HG03342 (cell line): ENCODE data around the gene PWP2.
A peak's percentile ranks its signal among the peaks of the same experiment; 100 is the strongest.

Experiments
- ATAC-seq: cut with Tn5 transposase; IDR thresholded peaks from one replicate; pipeline ENCODE4 v1.9.1; 2021; ENCODE audit warnings: mild to moderate bottlenecking, moderate library complexity; ENCODE audit not compliant: unreplicated experiment

PWP2 gene

DNA sequence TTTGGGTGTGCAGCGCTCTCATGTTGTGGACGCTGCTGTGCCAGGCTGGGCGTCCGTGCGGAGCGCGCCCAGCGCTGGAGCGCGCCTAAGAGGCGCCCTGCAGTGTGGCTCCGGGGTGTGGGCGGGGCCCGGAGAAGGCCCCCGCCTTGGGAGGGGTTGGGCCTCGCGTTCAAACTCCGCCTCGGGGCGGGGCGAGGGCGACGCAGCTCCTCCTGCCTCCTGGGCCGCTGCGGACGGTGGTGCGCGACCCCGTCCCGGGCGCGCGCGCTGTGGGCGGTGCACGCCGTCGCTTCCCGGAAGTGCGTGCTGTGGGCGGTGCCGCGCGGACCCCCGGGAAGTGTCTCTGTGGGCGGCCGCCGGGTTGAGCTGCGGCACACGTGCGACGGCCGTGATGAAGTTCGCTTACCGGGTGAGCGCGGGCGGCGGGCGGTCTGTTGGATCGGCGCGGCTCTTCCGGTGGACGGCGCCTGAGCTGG is at the start of gene PWP2:
TSS of gene PWP2 (plus strand) at position 374 of the 476 bp plus-strand sequence. CDS start at position 392, 18 bp downstream.
- ATAC-seq, result peak; percentile 88

DNA sequence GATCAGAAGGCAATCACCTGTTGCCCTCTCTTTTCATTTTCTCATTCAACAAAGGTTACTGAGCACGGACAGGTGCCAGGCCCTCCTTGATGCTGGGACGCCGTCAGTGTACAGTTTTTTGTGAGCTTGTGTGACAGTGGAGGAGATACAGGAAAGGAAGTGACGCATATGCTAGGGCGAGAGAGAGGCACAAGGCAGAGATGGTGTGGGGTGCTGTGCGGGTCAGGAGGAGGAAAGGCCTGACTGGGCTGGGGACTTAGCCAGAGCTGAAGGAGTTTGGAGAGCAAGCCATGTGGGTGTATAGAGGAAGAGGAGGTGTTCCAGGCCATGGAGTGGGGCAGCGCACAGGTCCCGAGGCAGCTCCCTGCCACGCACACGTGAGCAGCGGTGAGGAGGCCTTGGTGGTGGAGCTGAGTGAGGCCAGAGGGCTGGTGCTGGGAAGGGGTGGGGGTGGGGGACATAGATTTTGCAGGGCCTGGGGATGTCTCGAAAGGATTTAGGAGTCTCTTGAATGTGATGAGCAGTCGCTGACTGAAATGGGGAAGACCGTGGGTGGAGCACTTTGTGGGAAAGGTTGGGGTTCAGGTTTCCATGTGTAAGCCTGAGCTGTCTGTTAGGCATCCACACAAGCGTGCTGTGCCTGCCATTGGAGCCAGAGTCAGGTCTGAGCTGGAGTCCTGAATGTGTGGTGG is 49.1 kb upstream of the PWP2 start:
- ATAC-seq, result no peak

DNA sequence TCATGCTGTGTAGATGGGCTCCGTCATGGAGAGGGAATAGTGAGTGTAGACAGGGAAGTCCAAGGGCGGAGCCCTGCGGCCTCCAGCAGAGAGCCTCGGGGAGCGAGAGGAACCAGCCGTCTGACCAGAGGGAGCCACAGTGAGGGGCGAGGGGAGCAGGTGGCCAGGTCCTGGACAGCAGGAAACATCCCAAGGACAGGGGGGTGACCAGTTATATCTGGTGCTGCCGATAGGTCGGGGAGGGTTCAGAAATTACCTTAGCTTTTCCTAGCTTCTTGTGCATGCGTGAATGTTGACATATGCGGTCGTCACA is 48.6 kb upstream of the PWP2 start:
- ATAC-seq, result no peak

DNA sequence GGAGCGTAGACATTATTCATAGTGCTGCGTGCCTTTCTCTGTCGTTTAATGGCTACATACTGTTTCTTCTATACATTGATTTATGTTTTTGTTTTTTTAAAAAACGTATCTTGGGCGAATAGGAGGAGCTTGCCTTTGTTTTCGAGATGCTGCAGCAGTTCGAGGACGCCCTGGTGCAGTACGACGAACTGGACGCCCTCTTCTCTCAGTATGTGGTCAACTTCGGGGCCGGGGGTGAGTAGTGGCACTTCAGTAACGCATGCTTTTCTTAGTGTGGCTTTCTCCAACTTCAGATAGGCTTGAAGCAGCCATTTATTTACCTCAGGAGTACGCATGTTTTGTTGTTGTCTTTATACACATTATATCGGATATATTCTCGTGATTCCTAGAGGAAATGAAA is 48.2 kb upstream of the PWP2 start:
- no peak for ATAC-seq

DNA sequence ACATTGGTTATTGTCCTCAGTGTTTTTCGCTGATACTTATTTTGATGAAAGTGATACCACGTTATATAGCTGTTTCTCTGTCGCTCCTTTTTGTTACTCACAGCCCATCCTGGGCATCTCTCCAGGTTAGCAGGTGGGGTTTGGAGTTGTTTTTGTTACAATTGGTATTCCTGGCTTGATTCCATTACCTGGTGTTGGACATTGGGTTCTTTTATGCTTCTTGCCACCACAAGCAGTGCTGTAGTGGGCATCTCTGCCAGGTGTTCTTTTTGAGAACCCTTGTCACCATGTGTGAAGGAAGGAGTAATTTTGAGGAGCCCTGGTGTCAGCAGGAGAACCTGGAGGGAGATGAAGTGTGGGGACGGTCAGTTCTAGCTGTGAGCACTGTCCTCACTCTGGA is 47.5 kb upstream of the PWP2 start:
- no peak for ATAC-seq

DNA sequence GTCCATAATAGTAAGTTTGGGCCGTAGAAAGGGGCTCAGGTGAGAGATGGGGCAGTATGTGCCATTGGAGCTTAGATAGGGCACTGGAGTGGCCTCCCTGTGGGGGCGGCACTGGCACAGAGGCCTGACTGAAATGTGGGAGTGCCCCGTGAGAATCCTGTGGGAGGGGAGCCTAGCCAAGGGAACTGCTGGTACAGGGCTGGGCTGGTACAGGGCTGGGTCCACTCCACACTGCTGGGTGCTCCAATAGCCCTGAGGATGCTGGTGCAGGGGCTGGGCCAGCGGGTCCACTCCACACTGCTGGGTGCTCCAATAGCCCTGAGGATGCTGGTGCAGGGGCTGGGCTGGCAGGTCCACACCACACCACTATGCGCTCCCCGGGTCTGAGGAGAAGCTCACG is 44.8 kb upstream of the PWP2 start:
- no peak for ATAC-seq

DNA sequence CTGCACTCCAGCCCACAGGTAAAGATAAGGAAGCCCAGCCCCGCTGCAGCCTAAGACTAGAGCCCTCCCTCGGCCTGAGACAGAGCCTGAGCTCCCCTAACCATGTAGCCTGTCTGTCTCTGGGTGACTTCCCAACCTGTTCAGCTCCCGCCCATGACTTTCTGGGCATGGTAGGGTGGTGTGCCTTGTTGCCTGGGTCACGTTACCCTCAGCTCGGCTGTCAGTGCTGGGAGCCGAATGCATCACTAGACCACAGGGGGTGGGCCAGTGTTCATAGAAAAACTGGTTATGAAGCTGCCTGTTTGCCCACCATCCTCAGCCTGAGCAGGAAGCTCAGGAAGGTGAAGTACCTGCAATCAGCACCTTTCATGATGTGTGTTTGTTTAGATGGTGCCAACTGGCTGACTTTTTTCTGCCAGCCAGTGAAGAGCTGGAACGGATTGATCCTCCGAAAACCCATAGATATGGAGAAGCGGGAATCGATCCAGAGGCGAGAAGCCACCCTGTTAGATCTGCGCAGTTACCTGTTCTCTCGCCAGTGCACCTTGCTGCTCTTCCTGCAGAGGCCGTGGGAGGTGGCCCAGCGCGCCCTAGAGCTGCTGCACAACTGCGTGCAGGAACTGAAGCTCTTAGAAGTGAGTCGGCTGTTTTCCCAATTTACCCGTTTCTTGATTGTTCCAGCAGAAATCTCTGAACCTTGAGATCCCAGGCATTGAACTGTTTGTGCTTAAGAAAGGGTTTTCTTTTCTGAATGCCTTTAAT is 43.9 kb upstream of the PWP2 start:
- ATAC-seq, result no peak

DNA sequence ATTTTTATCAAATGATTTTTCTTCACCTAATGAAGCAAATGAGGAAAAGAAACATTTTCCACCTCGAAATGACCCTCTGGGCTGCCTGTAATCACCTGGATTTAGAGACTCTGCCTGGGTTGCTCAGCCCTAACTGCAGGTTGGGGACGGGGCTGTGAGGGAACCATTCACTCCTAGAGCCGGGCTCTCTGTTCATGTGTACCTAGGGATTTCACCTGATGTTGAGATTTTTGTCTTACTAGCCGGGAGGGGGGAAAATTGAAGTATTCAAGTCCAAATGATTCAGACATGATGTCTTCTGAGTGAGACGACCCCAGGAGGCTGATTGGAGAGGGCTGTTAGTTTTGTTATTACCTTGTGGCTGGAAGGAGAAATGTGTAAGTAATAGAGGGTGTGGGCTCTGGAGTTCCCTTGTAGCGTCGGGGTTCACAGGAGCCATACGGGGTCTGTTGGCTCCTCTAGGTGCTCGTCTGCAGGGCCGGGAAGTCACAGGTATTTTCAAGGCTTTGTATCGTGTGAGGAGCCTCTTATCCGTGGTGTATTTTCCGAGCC is 42.3 kb upstream of the PWP2 start:
- ATAC-seq, result no peak

DNA sequence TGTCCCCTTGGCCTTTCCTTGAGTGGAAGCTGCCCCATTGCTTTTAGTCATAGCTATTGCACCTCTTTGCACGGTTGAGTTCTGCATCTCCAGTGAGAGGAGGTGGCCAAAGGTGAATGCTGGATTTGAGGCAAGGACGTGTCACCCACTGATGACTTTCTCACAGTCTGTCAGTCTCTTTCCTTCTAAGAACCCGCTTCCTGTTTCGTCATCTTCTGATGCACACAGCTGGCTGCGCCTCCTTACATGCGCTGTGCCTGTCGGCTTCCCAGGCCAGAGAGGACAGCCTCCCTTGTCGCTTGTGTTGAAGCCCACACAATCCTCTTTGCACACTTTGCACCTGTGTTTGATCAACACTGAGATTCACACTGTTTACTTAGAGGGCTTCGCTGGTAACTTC is 41.8 kb upstream of the PWP2 start:
- ATAC-seq, result no peak

DNA sequence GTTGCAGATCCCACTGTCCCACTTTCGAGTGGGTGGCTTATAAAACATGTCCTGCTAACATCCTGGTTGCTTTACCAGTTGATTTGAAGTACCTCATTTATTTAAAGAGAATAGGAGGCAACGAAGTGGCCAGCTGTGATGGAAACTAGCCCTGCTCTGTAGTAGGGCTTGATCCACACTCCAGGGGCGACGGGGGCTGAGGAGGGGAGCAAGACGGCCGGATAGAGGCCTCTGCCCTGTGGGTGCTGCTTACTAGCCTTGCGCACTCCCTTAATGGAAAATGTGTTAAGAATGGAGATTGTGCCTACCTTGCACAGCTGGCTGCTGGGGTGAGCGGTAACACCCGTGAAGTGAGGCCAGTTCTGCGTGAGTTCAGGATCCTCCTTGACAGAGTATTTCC is 41.1 kb upstream of the PWP2 start:
- no peak for ATAC-seq

DNA sequence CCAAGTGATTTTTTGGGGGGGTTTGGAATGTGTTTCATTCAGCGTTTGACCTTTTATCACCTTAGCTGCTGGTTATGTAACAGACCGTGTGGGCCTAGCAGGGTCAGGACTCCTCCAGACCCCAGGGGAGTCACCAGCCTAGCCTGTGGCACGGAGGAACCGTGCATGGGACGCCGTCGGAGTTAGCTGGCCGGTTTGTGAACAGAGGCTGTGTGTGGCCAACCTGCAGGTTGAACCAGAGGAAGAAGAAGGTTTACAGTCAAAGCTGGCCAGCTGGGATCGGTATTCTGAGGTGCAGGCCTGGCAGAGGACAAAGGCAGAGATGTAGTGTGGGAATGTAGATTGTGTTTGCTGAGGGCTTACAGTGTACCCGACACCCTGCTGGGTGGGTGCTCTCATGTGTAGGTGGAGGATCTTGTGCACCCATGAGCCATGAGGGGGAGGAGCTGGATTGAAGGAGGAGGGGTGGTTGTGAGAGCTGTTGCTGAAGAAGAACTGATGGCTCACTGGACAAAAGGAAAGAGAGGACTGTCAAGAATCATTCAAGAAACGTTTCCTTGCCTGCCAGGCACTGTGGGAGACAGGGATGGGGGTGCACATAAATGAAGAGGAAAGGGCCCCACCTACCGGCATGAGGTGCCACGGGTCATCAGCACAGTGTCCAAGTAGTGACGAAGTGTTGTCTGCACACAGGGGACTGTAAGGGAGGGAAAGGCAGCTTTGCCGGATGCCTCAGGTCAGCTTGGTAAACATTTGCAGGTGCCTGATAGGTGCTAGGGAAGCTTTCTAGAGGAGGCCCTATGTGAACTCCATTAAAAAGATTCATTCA is 40.0 kb upstream of the PWP2 start:
- ATAC-seq, result no peak

DNA sequence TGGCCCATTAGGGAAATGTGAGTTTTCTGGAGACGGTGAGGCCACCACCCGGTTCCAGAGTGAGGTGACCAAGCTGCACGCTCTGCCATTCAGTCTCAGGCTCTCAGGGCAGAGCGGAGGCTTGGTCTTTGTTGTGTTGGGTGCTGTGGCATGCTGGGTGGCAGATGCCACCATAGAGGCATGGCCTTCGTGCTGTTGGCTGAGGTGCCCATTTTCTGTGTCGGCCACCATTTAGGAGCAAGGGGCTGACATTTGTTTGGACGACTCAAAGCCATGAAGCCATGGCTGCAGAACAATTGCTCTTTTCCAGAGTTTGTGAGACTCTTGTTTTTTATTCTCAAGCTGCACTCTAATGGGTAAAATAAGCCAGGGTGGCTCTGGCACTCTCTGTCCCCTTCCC is 36.8 kb upstream of the PWP2 start:
- no peak for ATAC-seq

DNA sequence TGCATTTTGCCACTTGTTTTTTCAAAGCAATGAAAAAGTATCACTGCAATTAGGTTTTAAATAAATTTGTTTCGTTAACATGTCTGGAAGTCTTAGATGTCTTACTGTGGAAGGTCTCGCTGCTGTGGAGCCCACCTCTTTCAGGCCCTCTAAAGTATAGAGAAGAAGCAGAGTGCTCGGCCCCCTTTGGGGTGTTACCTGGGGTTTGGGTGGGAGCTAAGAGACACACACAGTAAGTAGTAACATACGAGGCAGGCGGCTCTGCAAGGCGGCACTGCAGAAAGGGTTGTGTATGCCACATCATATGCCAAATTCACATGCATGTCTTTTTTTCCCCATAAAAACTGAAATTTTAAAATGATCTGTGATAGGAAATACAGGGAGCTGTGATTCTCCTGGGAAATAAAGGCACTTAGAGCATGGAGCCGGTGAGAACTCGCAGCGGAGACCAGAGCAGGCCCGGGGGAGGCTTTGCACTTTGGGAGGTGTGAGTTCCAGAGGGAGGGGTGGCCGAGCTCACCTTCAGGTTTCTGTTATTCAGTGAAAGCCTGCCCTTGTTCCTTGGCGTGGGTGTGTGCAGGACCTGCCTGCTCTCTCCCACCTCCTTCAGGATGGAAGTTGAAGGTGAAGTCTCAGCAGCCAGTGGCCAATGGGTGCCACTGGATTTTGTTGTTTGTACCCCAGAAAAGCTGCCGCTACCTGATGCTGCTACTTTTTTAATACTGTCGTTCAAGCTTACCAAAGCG is 35.7 kb upstream of the PWP2 start:
- no peak for ATAC-seq

DNA sequence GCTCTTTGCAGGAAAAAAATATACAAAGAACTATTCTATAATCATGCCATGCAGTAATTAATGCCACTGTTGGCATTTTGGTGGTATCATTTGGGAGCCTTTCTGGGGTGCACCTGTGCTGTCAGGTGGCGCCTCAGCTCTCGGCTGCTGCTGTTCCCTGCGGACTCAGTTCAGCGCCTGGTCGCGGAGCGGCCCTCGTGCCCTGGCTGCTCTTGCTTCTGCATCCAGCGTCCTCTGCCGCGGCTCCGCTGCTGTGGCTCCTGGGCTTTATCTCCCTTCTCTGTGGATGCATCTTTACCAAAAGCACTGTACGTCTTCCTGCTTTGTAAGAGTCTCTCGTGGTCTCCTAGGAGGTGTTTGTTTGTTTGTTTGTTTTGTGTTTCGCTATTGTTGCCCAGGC is 35.1 kb upstream of the PWP2 start:
- no peak for ATAC-seq

DNA sequence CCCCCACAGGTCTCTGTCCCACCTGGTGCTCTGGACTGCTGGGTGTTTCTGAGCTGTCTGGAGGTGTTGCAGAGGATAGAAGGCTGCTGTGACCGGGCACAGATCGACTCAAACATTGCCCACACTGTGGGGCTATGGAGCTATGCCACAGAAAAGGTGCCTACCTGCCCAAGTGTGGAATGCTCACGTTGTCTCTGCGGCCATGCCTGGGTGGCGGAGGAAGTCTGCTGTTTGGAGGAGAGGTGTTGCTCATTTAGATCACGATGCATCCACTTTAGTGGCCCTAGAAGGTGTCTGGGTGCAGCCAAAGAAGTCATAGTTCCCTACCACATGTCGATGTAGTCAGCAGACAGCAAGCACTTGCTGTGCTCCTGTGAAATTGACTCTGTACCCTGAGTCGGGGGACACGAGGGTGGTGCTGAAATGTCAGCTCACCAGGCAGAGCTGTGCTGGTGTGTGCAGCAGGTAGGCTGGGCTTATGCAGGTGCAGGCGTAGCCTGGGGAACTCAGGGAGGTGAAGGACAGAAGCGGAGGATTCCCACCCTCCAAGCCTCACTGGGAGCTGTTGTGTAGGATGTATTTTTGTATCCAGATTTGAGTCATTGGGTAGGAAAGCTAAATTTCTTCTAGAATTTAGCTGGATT is 32.8 kb upstream of the PWP2 start:
- no peak for ATAC-seq

DNA sequence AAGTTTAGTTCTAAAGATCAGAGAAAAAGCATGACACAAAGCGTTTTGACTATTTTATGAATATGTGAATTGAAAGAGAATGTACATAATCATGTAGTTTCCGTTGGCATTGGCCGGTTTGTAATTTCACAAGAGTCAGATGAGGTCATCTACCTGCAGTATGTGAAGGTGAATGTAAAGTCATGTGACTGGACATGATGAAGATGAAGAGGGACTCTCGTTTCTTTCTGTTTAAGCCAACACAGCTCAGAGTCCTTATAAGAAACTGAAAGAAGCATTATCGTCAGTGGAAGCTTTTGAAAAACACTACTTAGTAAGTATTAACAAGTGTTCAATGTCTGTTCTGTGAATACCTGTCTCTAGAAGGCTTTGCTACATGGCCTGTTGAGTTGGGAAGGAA is 30.9 kb upstream of the PWP2 start:
- no peak for ATAC-seq

DNA sequence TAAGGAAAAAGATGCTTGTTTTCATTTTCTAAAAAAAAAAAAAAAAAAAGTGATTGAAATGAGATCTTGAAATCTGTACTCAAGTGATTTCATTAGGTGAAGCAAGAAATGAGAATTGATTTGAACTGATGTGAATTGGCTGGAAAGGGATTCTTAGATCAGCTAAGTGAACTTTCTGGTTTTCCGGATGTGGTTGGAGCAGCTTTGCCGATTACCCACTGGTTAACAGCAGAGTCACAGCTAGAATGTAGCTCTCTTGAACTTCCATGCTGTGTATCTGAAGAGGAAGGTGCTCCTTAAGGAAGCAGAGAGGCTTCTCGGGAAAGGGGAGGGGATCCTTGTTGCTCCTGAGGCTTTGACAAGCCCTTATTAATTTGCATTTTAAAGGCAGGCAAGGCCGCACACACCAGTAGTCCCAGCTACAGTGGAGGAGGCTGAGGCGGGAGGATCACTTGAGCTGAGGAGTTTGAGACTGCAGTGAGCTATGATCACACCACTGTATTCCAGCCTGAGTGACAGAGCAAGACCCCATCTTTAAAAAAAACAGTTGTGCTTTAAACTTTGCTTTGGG is 28.7 kb upstream of the PWP2 start:
- ATAC-seq, result no peak

DNA sequence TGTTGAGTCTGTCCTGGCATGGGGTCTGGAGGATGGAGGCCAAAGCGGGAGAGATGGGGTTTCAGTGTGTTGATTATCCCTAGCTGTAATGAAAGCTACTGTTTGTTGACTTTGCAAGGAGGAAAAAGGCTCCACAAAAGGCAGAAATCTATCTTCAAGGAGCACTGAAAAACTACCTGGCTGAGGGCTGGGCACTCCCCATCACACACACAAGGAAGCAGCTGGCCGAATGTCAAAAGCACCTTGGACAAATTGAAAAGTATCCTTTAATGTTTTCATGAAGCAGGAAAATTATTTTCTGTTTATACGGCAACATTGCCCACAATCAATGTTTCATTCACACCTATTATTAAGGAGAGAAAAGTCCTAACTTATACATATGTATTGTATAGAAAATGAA is 27.8 kb upstream of the PWP2 start:
- ATAC-seq, result no peak

DNA sequence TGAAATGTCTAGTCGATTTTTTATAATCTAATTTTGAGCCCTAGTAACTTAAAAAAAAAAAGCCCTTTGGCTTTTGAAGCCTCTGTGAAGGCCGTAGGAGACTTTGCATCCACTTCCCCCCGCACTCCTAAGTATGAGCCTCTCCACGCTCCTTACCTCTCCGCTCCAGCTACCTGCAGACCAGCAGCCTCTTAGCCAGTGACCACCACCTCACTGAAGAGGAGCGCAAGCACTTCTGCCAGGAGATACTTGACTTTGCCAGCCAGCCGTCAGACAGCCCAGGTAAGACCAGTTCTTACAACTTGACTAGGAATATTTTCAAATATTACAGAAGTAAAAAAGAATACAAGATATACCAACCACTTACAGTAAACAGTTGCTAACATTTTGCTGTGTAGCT is 27.4 kb upstream of the PWP2 start:
- no peak for ATAC-seq
